Transverse colon (tissue), 4 donors: ENCODE results near the gene ZBTB20. TPM values are rescaled to one million over a fixed set of nuclear protein-coding genes. Genes with fewer than 3 reads are reported as not detected.

ENCODE experiments used
- DNase-seq: peaks from one replicate; pipeline ENCODE4 v3.0.0-alpha.2; 2019
- H3K27ac ChIP-seq, 4 donors: fragments of 200-600 bp; sonication (generic); 2 replicates each; pipeline ENCODE4 v1.5.1; 2016 to 2018; ENCODE audit warnings: inconsistent platforms in 4 of 4
- H3K27me3 ChIP-seq: fragments of 200-600 bp; sonication (generic); 2 replicates; pipeline ENCODE4 v1.5.1; 2017; ENCODE audit warnings: inconsistent platforms
- H3K36me3 ChIP-seq, 4 donors: fragments of 200-600 bp; sonication (generic); 2 replicates each; pipeline ENCODE4 v1.5.1; 2017 to 2019; ENCODE audit warnings: inconsistent platforms in 4 of 4
- H3K4me1 ChIP-seq, 4 donors: fragments of 200-600 bp; sonication (generic); 2 replicates each; pipeline ENCODE4 v1.5.1; 2017 to 2020; ENCODE audit warnings: inconsistent platforms in 4 of 4
- H3K4me3 ChIP-seq, 4 donors: fragments of 200-600 bp; sonication (generic); 1 replicate in 1 of 4; 2 replicates in 3 of 4; pipeline versions ENCODE4 v1.5.1 to v1.6.1; 2017 to 2019; ENCODE audit warnings: inconsistent platforms in 4 of 4
- H3K9me3 ChIP-seq, 2 donors: fragments of 200-600 bp; sonication (generic); 2 replicates each; pipeline ENCODE4 v1.5.1; 2017 to 2019; ENCODE audit warnings: inconsistent platforms in 2 of 2
- CTCF ChIP-seq, 5 experiments: fragments of 200-600 bp in 3 of 5; fragments of 450-650 bp in 2 of 5; sonication (generic) in 3 of 5; IDR thresholded peaks; 1 replicate in 2 of 5; 2 replicates in 3 of 5; pipeline ENCODE4 v1.5.1; 2016 to 2017; ENCODE audit warnings: antibody characterized with exemption in 5 of 5, inconsistent platforms in 3 of 5, mild to moderate bottlenecking in 2 of 5, moderate library complexity in 1 of 5
- EP300 ChIP-seq: sonication (generic); formaldehyde crosslinking; IDR thresholded peaks from one replicate; pipeline ENCODE4 v1.6.1; 2017; ENCODE audit warnings: antibody characterized with exemption, low read depth
- POLR2A ChIP-seq: fragments of 450-650 bp; IDR thresholded peaks from one replicate; pipeline ENCODE4 v1.6.1; 2016; ENCODE audit warnings: antibody characterized with exemption, mild to moderate bottlenecking, moderate library complexity
- POLR2AphosphoS5 ChIP-seq, 3 donors: sonication (generic); formaldehyde crosslinking; IDR thresholded peaks; one replicate each; pipeline ENCODE4 v1.6.1; 2016; ENCODE audit warnings: antibody characterized with exemption in 3 of 3
- WGBS, 2 donors: methylation state at CpG; one replicate each; pipeline ENCODE4 v1.1.5; 2018; ENCODE audit warnings: low coverage in 1 of 2; 5-methylcytosine and 5-hydroxymethylcytosine counted together
- in situ Hi-C, 4 donors: fragments of 200-750 bp; cut with MboI; loops; one replicate each; pipeline versions ENCODE4 v1.15.0 to v1.15.1; 2017; ENCODE audit warnings: low sequenced_read_pairs in 3 of 4, low pct_ligation_motif_present in 1 of 4, low pct_unique_long_range_greater_than_20kb in 1 of 4
- intact Hi-C: fragments of 100-400 bp; cut with DNase I; formaldehyde crosslinking; loops from one replicate; pipeline ENCODE4 v1.15.1; 2023; ENCODE audit warnings: low total_unique reads
- total RNA-seq, 4 donors: library from RNA; depleted of rRNA; stranded (reverse); fragments of >200 nt; gene quantifications; one replicate each; pipeline ENCODE4 v1.1.0, GENCODE V29; 2016

Gene ZBTB20
- total RNA-seq, 4 donors from 2014 or later: 44.6 to 50.5 (median 46.4) TPM

- Histone ChIP-seq H3K27me3 (no peaks in the 10 kb centered on the region), H3K4me1 (peaks cover 0 to 11% (median 0%) of the 10 kb centered on the region in 4 donors), H3K4me3 (no peak overlapping the region), H3K36me3 (no peaks in the 10 kb centered on the region), H3K27ac (no peak overlapping the region), H3K9me3 (no peaks in the 10 kb centered on the region)
- intact Hi-C loops (no loop called here), in situ Hi-C loops (no loop called here)
- no peak for TF ChIP-seq POLR2A
- no peak for TF ChIP-seq CTCF (IDR thresholded peaks at IDR 0.05)
- no peak for TF ChIP-seq POLR2AphosphoS5 (IDR thresholded peaks at IDR 0.05)
- TF ChIP-seq EP300: no peak
- DNase-seq: no peak
Observed at GRCh38 chr3:115068799-115069198, 78.3 kb downstream of the ZBTB20 start.

GRCh38 chr3:115062412-115062956, 84.6 kb downstream of the ZBTB20 start:
- Histone ChIP-seq H3K27me3 (no peaks in the 10 kb centered on the region), H3K9me3 (no peaks in the 10 kb centered on the region), H3K27ac (no peak overlapping the region), H3K4me1 (peaks cover 0 to 11% (median 0%) of the 10 kb centered on the region in 4 donors), H3K4me3 (no peak overlapping the region), H3K36me3 (no peaks in the 10 kb centered on the region)
- in situ Hi-C loops: no loop called here
- TF ChIP-seq EP300: no peak
- TF ChIP-seq POLR2A: no peak
- TF ChIP-seq CTCF (IDR thresholded peaks at IDR 0.05): no peak
- TF ChIP-seq POLR2AphosphoS5 (IDR thresholded peaks at IDR 0.05): no peak
- DNase-seq: no peak
- intact Hi-C loops: no loop called here

GRCh38 chr3:115062009-115062408, 85.1 kb downstream of the ZBTB20 start:
- WGBS, 2 donors: 59 to 73% methylated on average over 2 of the region's 2 CpGs
- Histone ChIP-seq H3K27ac (no peak overlapping the region), H3K4me3 (no peak overlapping the region), H3K9me3 (no peaks in the 10 kb centered on the region), H3K36me3 (no peaks in the 10 kb centered on the region), H3K4me1 (peaks cover 0 to 11% (median 0%) of the 10 kb centered on the region in 4 donors), H3K27me3 (no peaks in the 10 kb centered on the region)
- TF ChIP-seq POLR2AphosphoS5 (IDR thresholded peaks at IDR 0.05) (no peak), EP300 (no peak), CTCF (IDR thresholded peaks at IDR 0.05) (no peak), POLR2A (no peak)
- in situ Hi-C loops (no loop called here), intact Hi-C loops (no loop called here)
- DNase-seq: no peak

- in situ Hi-C loops (no loop called here), intact Hi-C loops (no loop called here)
- TF ChIP-seq POLR2A (no peak), EP300 (no peak), POLR2AphosphoS5 (IDR thresholded peaks at IDR 0.05) (no peak), CTCF (IDR thresholded peaks at IDR 0.05) (no peak)
- Histone ChIP-seq H3K36me3 (no peaks in the 10 kb centered on the region), H3K27ac (no peak overlapping the region), H3K27me3 (no peaks in the 10 kb centered on the region), H3K4me1 (no peaks in the 10 kb centered on the region), H3K9me3 (no peaks in the 10 kb centered on the region), H3K4me3 (no peak overlapping the region)
- no peak for DNase-seq
- 46 to 50% methylated on average over 3 of the region's 3 CpGs for WGBS, 2 donors
Observed at GRCh38 chr3:115052906-115053305, 94.2 kb downstream of the ZBTB20 start.
